CD4-positive, alpha-beta T cell treated with Interleukin-17A for 1 hour (primary cell): Measurements from ENCODE around the gene MRPL16.

Experiments
- DNase-seq: peaks from one replicate; pipeline ENCODE4 v3.0.0-alpha.2; 2020

MRPL16 gene

DNA sequence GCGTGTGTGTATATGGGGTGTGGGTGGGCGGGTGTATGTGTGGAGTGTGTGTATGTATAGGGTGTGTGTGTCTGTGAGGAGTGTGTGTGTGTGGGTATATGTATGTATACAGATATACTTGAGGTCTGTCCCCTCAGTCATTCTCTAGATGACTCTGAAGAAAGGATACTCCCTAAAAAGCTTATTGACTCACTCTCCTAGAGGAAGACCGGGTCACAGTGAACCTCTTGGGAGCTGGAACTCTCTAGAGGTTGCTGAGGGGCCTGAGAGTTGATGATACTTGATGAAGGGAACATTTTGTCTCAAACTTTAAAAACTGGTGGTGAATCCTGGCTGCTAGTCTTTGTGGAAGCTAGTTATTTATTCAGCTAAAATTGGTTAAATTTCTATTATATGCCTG lies 40.3 kb downstream of the MRPL16 start:
- no peak for DNase-seq

DNA sequence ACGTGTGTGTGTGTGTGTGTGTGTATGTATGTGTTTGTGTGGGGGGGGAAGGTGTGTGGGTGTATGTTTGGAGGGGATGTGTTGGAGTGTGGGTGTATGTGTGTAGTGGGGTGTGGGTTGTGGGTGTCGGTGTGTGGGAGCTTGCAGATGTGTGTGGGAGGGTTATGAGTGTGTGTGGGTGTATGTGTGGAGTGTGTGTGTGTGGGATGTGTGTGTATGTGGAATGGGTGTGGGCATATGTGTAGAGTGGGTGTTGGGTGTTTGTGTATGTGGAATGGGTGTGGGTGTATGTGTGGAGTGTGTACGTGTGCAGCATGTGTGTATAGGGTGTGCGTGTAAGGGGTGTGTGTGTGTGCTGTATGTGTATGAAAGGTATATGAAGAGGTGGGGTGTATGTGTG lies 40.8 kb downstream of the MRPL16 start:
- no peak for DNase-seq

DNA sequence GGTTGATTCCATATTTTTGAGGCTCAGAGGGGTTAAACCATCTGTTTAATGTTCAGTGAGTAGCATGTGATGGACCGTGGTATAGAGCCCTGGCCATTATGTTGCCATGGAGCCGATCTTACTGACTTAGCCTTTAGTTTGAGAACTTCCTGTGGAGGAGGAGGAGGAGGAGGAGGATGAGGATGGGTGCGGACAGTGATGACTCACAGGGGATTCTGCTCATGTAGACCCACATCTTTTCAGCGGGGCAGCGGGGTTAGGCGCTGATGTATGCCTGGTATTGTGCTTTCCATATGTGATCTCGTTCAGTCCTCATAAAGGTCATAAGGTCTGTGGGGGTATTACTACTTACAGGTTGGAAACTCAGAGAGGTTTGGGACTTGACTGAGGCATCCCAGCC lies 41.5 kb downstream of the MRPL16 start:
- no peak for DNase-seq

DNA sequence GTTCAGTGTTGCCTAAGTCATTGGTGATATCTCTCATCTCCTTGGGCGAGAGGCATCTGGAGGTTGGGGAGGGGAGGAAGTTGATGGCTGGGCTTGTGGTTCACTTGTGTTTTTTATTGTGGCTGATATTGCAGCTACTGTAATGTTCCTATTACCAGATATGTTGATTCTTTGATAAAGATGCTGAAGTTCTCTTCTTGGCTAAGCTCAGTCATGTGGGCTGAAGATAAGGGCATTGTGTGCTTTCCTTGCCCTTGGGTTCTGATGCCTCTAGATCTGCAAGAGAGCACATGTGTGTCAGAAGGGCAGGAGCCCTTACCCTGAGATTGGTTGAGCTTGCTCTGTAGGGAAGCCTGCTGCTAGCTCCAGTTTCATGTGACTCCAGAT lies 43.4 kb downstream of the MRPL16 start:
- peak; percentile 50 for DNase-seq

DNA sequence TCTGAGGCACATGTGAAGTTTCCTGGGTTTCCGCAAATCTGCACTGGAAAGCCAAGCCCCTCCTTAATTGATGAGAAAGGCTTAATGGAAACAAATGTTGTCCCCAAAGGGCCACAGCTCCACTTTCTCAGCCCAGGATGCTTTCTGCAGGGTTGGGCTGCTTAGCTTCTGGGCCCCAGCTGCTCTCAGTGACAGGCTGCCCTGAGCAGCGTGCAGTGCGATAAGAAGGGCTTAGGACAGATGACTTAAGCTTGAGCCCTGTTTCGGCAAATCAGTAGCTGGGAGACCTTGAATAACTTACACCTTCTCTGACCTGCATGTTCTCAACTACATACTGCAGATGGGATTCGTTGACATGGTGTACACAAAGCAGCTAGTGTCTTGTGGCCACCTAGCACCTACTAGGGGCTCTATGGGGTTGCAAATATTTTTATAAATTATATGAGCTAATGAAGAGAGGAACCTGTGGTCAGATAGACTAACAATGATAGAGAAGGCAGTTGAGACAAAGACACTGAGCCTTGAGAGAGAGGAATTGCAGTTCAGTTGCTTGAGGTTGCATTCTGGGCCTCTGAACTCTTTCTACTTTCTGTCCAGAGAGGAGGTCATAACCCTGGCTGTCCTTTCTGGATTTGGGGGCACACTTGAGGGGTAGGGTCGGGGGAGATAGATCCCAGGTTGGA lies 43.9 kb downstream of the MRPL16 start:
- no peak for DNase-seq

DNA sequence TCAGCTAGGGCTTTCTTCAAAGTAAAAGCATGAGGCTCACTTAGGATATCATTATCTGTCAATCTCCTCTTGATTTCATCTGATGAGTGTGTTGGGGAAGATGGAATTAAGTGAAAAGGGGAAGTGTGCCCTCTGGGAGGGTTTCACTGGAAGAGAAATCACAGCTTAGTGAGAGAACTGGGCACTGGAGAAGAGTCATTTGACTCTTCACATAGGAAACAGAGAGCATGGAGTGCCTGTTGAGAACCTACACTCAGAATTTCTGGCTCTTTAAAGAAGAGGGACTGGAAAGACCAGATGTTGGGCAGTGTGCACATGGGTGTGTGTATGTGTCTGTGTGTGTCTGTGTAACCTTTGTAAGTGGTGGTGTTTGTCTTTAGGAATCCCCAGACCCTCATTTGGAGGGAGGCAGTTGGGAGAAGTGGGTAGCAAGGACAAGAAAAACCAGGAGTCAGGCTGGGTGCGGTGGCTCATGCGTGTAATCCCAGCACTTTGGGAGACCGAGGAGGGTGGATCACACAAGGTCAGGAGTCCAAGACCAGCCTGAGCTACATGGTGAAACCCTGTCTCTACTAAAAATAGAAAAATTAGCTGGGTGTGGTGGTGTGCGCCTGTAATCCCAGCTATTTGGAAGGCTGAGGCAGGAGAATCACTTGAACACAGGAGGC lies 45.4 kb downstream of the MRPL16 start:
- no peak for DNase-seq

DNA sequence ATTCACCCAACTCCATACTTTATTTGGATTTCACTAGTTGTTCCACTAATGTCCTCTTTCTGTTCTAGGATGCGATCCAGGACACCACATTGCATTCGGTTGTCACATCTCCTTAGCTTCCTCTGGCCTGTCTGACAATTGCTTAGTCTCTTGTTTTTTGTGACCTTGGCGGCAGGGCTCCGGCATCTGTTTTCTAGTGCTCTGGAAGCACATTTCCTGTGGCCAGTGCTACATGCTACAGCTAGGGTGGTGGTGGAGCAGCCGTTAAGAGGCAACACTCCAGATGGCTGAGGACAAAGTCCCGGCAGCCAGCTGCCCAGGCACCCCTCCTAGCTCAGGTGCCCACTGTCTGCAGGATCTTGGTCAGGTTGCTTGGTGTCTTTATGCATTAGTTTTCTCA lies 48.6 kb downstream of the MRPL16 start:
- no peak for DNase-seq

DNA sequence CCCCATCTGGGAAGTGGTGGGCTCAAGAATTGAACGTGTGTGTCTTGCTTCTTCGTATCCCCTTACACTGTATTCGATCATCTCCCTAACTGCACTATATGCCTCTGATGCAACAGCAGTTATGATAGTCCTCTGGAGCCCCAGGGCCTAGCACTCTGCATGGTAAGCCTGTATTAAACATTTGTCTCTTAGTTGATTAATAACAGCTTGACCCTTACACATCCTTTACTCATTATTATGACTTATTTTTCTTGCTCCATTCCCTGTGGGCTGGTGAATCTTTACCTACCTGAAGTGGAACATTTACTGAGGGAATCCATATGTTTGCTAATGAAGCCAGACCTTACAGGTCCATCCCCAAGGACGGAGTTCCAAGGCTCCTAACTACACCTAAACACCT lies 49.8 kb downstream of the MRPL16 start:
- DNase-seq, result no peak

DNA sequence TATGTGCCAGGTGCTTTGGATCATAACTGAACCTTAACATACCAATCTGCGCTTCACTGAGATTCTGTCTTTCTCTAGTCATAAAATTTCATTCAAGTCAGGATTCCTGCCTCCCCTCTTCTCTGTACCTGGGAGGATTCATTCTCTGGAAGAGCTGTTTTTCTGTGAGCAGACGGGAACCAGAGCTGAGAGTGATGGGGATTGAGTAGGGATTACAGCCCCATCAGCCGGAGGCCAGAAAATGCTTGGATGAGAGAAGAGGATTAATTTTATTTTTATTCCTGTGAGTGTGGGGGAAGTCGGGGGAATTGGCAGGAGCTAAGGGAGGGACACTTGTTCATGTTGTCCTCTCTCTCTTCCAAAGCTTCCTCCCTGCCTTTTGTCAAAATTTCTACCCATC lies 50.7 kb downstream of the MRPL16 start:
- no peak for DNase-seq

DNA sequence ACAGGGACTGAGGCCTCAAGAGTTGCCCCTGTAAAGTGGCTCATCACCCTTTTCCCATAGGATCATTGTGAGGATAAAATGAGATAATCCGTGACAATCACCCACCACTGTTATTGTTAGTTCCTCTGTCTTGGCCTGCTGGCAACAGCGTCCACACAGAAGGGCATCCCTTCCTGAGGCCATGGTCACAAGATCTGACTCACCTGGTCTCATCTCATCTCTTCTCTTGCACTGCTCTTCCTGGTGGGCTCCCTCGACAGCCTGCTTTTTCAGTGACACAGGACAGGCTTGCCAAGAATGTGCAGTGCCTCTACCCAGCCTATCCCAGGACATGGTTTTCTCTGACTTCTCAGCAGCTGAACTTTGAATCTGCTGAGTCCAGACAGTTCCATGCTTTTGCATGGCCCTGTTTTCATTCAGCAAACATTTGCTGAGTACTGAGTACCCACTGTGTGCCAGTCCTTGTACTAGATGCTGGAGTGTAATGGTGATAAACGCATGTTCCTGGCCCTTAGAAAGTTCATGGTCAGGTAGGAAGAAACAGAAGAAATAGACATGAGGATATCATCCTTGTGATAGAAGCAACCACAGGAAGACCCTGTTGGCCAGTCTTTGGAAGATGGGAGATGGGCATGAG lies 52.1 kb downstream of the MRPL16 start:
- DNase-seq, result no peak

DNA sequence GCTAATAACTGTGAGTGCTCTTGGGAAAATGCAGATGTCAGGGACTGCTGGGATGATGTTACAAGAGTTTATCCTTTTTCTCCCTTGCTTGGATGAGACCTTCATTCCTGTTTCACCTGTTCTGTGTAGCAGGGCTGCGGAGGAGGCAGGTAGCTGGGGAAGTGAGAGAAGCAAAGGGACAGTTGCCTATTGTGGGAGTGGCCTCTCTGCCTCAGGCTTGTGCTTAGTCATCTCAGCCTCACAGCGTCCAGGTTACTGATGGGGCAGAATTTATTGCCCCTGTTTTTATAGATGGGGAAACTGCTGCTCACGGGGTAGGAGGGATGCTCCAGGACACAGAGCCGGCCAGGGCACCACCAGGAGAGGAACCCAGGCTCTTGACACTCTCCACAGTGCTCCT lies 53.7 kb downstream of the MRPL16 start:
- DNase-seq, result no peak

DNA sequence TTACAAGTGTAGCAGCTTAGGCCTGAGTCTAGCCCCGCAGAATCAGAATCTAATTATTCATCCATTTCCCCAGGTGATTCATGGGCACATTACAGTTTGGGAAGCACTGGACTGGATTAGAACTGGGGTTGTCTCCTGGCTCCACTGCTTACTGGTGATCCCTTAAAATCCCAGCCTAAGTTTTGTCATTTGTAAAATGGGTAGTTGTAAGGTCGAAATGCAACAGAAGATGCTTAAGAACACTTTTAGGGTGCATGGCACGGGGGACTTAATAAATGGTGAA lies 54.1 kb downstream of the MRPL16 start:
- no peak for DNase-seq
